C4-2B (cell line): Measurements from ENCODE around the gene YY1AP1.

Experiments
- CTCF ChIP-seq: fragments of 450-650 bp; conservative IDR thresholded peaks from 2 replicates; pipeline ENCODE4 v1.5.1; 2017; ENCODE audit warnings: mild to moderate bottlenecking
- ZFX ChIP-seq: fragments of 450-650 bp; IDR thresholded peaks from 2 replicates; pipeline ENCODE4 v1.6.1; 2017

GRCh38 chr1:155696524-155696923, 8.0 kb upstream of the YY1AP1 start:
- TF ChIP-seq CTCF: no peak
- TF ChIP-seq ZFX: no peak
